ENCODE data around the gene ALPI. TPM values are rescaled to one million over a fixed set of nuclear protein-coding genes. Genes with fewer than 3 reads are reported as not detected.
A peak's percentile ranks its signal among the peaks of the same experiment; 100 is the strongest.
"Not testable (repeated sequence)": the region's sequence is repeated elsewhere in the genome, so short reads cannot be mapped to it uniquely, and the experiment has no call there.

ALPI gene
- total and polyA plus RNA-seq, 12 donors = not detected

- 19 to 56% (median 25%) methylated on average over 7 to 22 of the region's 22 CpGs for WGBS, 4 donors
- peak in 1 of 7 donors; percentile 4 for DNase-seq
- intact Hi-C loops (cut with DNase I) = no loop called here
These were observed 34.7 kb upstream of the ALPI start for GRCh38 chr2:232421189-232421785.

GRCh38 chr2:232422051-232422450 lies 33.9 kb upstream of the ALPI start:
- no peaks in the 10 kb centered on the region for H3K36me3 ChIP-seq (replicated peaks in 1 of 2)
- intact Hi-C loops (cut with DNase I) = no loop called here
- no peaks in the 10 kb centered on the region for H3K9me3 ChIP-seq (replicated peaks in 1 of 3)
- TF ChIP-seq CTCF (IDR thresholded peaks at IDR 0.05) (no peak), POLR2A (IDR thresholded peaks at IDR 0.05) (no peak)
- H3K27ac ChIP-seq = no peak overlapping the region
- DNase-seq = no peak
- peaks cover 45% of the 10 kb centered on the region for H3K27me3 ChIP-seq
- H3K4me1 ChIP-seq (replicated peaks in 1 of 2) = peaks cover 0 to 19% of the 10 kb centered on the region in 2 donors
- no peak overlapping the region for H3K4me3 ChIP-seq
- WGBS, 4 donors = 91 to 94% (median 92%) methylated on average over 10 of the region's 10 CpGs

More at GRCh38 chr2:232421189-232421785, 34.7 kb upstream of the ALPI start:
- H3K9me3 ChIP-seq (replicated peaks in 1 of 3) = no peaks in the 10 kb centered on the region
- H3K4me3 ChIP-seq = no peak overlapping the region
- H3K27ac ChIP-seq = no peak overlapping the region
- H3K36me3 ChIP-seq (replicated peaks in 1 of 2) = no peaks in the 10 kb centered on the region
- peaks cover 0 to 19% of the 10 kb centered on the region in 2 donors for H3K4me1 ChIP-seq (replicated peaks in 1 of 2)
- H3K27me3 ChIP-seq = peaks cover 45% of the 10 kb centered on the region
- TF ChIP-seq CTCF (IDR thresholded peaks at IDR 0.05) (no peak), POLR2A (IDR thresholded peaks at IDR 0.05) (no peak)

GRCh38 chr2:232422996-232423395 lies 33.0 kb upstream of the ALPI start:
- H3K27ac ChIP-seq; intact Hi-C loops (cut with DNase I); H3K9me3 ChIP-seq (replicated peaks in 1 of 3); H3K36me3 ChIP-seq (replicated peaks in 1 of 2); H3K4me3 ChIP-seq; DNase-seq: not testable (repeated sequence)
- H3K27me3 ChIP-seq = peaks cover 45% of the 10 kb centered on the region
- peaks cover 0 to 19% of the 10 kb centered on the region in 2 donors for H3K4me1 ChIP-seq (replicated peaks in 1 of 2)
- WGBS, 4 donors = 50 to 80% (median 59%) methylated on average over 2 to 3 of the region's 3 CpGs

- WGBS, 4 donors = 32 to 38% (median 35%) methylated on average over 6 to 7 of the region's 7 CpGs
- H3K4me3 ChIP-seq; H3K36me3 ChIP-seq (replicated peaks in 1 of 2); intact Hi-C loops (cut with DNase I); H3K9me3 ChIP-seq (replicated peaks in 1 of 3); DNase-seq; H3K27ac ChIP-seq: not testable (repeated sequence)
- Histone ChIP-seq H3K27me3 (peaks cover 43% of the 10 kb centered on the region), H3K4me1 (replicated peaks in 1 of 2) (peaks cover 0 to 19% of the 10 kb centered on the region in 2 donors)
These were observed 32.5 kb upstream of the ALPI start for GRCh38 chr2:232423407-232423806.

- Histone ChIP-seq H3K9me3 (replicated peaks in 1 of 3) (no peaks in the 10 kb centered on the region), H3K27me3 (no peaks in the 10 kb centered on the region), H3K4me1 (replicated peaks in 1 of 2) (no peaks in the 10 kb centered on the region), H3K4me3 (no peak overlapping the region), H3K36me3 (replicated peaks in 1 of 2) (no peaks in the 10 kb centered on the region), H3K27ac (no peak overlapping the region)
- TF ChIP-seq CTCF (IDR thresholded peaks at IDR 0.05) = no peak
- TF ChIP-seq POLR2A (IDR thresholded peaks at IDR 0.05) = no peak
- 78 to 92% (median 89%) methylated on average over 12 to 16 of the region's 16 CpGs for WGBS, 4 donors
- intact Hi-C loops (cut with DNase I) = no loop called here
- DNase-seq = peak in 1 of 7 donors; percentile 4
These were observed 24.0 kb upstream of the ALPI start for GRCh38 chr2:232431705-232432590.
